Effector memory CD4-positive, alpha-beta T cell (primary cell): ENCODE data around the gene SH3RF3.

Source experiments
- DNase-seq, 3 donors: peaks; one replicate each; pipeline ENCODE4 v3.0.0-alpha.2; 2020
- H3K27ac ChIP-seq: 2 replicates; pipeline ENCODE4 v1.7.0; 2013; ENCODE audit warnings: mild to moderate bottlenecking, low read length, moderate library complexity; ENCODE audit not compliant: insufficient read depth, poor library complexity, severe bottlenecking
- H3K27me3 ChIP-seq: replicated peaks from 2 replicates; pipeline ENCODE4 v1.7.0; 2013; ENCODE audit warnings: mild to moderate bottlenecking, low read length; ENCODE audit not compliant: insufficient read depth, control insufficient read depth, poor library complexity, severe bottlenecking
- H3K36me3 ChIP-seq: 2 replicates; pipeline ENCODE4 v1.7.0; 2013; ENCODE audit warnings: mild to moderate bottlenecking, low read length, moderate library complexity; ENCODE audit not compliant: control insufficient read depth, insufficient read depth
- H3K4me1 ChIP-seq: 2 replicates; pipeline ENCODE4 v1.7.0; 2013; ENCODE audit warnings: low read length, mild to moderate bottlenecking; ENCODE audit not compliant: control insufficient read depth, insufficient read depth, poor library complexity, severe bottlenecking
- H3K4me3 ChIP-seq: 2 replicates; pipeline ENCODE4 v1.7.0; 2013; ENCODE audit warnings: low read length, low read depth, mild to moderate bottlenecking; ENCODE audit not compliant: insufficient read depth, poor library complexity, severe bottlenecking
- H3K9me3 ChIP-seq: 2 replicates; pipeline ENCODE4 v1.7.0; 2013; ENCODE audit warnings: mild to moderate bottlenecking, low read length, moderate library complexity; ENCODE audit not compliant: control insufficient read depth

The SH3RF3 gene

GRCh38 chr2:109311771-109312170, 182.8 kb downstream of the SH3RF3 start:
- DNase-seq, result no peak
- Histone ChIP-seq H3K4me1 (no peaks in the 10 kb centered on the region), H3K27ac (no peak overlapping the region), H3K9me3 (no peaks in the 10 kb centered on the region), H3K4me3 (no peak overlapping the region), H3K27me3 (no peaks in the 10 kb centered on the region), H3K36me3 (no peaks in the 10 kb centered on the region)

DNA sequence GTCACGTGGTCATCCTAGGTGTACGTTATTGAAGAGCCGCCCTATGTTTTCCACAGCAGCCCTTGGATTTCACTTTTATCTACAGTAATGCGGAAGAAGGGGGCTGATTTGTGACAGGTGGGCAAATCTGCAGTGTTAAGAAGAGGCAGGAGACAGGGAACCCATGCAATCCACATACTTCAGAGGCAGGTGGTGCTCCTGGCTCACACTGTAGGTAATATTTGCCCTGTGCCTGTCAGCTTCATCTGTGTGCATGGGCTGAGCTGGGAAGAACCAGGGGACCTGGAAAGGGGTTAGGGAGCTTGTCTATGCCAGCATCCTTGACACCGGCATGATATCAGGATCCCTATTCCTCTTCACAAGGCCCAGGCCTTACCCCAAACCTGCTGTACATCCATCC, 183.9 kb downstream of the SH3RF3 start:
- Histone ChIP-seq H3K27ac (no peak overlapping the region), H3K9me3 (no peaks in the 10 kb centered on the region), H3K27me3 (no peaks in the 10 kb centered on the region), H3K36me3 (no peaks in the 10 kb centered on the region), H3K4me1 (no peaks in the 10 kb centered on the region), H3K4me3 (no peak overlapping the region)
- DNase-seq, result no peak

GRCh38 chr2:109313343-109313742, 184.3 kb downstream of the SH3RF3 start:
- H3K27me3 ChIP-seq, result no peaks in the 10 kb centered on the region
- no peaks in the 10 kb centered on the region for H3K4me1 ChIP-seq
- no peak overlapping the region for H3K27ac ChIP-seq
- no peaks in the 10 kb centered on the region for H3K36me3 ChIP-seq
- DNase-seq, result no peak
- H3K4me3 ChIP-seq, result no peak overlapping the region
- H3K9me3 ChIP-seq, result no peaks in the 10 kb centered on the region

- Histone ChIP-seq H3K36me3 (no peaks in the 10 kb centered on the region), H3K4me3 (no peak overlapping the region), H3K9me3 (no peaks in the 10 kb centered on the region), H3K4me1 (no peaks in the 10 kb centered on the region), H3K27me3 (no peaks in the 10 kb centered on the region), H3K27ac (no peak overlapping the region)
- no peak for DNase-seq
Measured at GRCh38 chr2:109316091-109316490, 187.1 kb downstream of the SH3RF3 start.

DNA sequence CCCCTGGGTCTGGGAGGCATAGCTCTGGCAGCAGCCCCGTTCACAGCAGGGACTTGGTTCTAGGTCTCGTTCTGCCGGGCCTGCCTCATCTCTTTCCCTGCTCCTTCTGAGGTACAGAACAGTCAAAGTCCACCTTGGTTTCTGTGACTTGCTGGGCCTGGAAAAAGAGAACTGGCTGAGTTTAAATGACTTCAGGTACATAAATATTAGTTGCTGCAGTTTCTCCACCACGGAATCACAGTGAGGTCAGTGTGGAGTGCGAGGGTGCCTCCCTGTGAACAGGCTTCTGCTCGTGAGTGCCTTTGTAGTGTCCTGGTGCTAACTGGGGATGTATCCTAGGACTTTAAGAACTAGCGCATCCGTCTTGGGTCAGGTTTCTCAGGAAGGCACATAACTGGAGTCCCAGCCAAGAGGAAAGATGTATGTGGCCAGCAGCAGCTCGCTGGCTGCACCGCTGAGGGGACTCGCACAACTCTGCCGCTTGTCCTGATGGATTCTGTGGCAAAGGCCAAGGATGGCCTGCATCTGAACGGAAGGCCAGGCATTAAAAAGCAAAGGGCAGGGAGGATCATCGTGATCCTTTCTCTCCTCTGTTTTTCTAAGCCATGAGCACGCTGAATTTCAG, 188.6 kb downstream of the SH3RF3 start:
- Histone ChIP-seq H3K36me3 (no peaks in the 10 kb centered on the region), H3K9me3 (no peaks in the 10 kb centered on the region), H3K27me3 (no peaks in the 10 kb centered on the region), H3K4me3 (no peak overlapping the region), H3K4me1 (no peaks in the 10 kb centered on the region), H3K27ac (no peak overlapping the region)
- DNase-seq, result no peak

GRCh38 chr2:109318150-109318948, 189.3 kb downstream of the SH3RF3 start:
- Histone ChIP-seq H3K36me3 (no peaks in the 10 kb centered on the region), H3K4me1 (no peaks in the 10 kb centered on the region), H3K27ac (no peak overlapping the region), H3K4me3 (no peak overlapping the region), H3K27me3 (no peaks in the 10 kb centered on the region), H3K9me3 (no peaks in the 10 kb centered on the region)
- no peak for DNase-seq

- Histone ChIP-seq H3K4me1 (no peaks in the 10 kb centered on the region), H3K4me3 (no peak overlapping the region), H3K9me3 (no peaks in the 10 kb centered on the region), H3K27ac (no peak overlapping the region), H3K27me3 (no peaks in the 10 kb centered on the region), H3K36me3 (no peaks in the 10 kb centered on the region)
- DNase-seq, result no peak
Measured at GRCh38 chr2:109318949-109319342, 189.9 kb downstream of the SH3RF3 start.

GRCh38 chr2:109320195-109320922, 191.4 kb downstream of the SH3RF3 start:
- Histone ChIP-seq H3K9me3 (no peaks in the 10 kb centered on the region), H3K36me3 (no peaks in the 10 kb centered on the region), H3K4me1 (no peaks in the 10 kb centered on the region), H3K4me3 (no peak overlapping the region), H3K27ac (no peak overlapping the region), H3K27me3 (no peaks in the 10 kb centered on the region)
- no peak for DNase-seq

DNA sequence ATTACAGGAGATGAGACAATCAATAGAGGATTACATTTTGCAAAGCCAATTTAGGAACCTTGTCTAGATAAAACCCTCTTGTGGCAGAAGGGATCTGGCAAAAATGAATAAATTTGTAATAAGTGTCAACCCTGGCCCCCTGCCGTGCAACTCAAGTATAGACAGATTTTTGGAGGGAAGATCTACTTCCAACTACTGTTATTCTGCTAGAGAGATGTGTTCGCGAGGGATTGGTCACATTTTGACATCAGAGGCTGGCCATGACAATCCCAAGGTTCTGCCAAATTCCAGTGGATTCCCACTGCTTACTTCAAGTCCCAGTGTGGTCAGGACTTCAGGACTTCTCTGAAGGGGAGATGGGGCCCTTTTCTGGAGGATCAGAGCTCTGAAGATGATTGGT, 192.6 kb downstream of the SH3RF3 start:
- Histone ChIP-seq H3K9me3 (no peaks in the 10 kb centered on the region), H3K4me1 (no peaks in the 10 kb centered on the region), H3K27me3 (no peaks in the 10 kb centered on the region), H3K4me3 (no peak overlapping the region), H3K27ac (no peak overlapping the region), H3K36me3 (no peaks in the 10 kb centered on the region)
- DNase-seq, result no peak

GRCh38 chr2:109322111-109322510, 193.1 kb downstream of the SH3RF3 start:
- H3K27me3 ChIP-seq, result no peaks in the 10 kb centered on the region
- no peak overlapping the region for H3K27ac ChIP-seq
- no peaks in the 10 kb centered on the region for H3K9me3 ChIP-seq
- no peak overlapping the region for H3K4me3 ChIP-seq
- H3K36me3 ChIP-seq, result no peaks in the 10 kb centered on the region
- no peaks in the 10 kb centered on the region for H3K4me1 ChIP-seq
- DNase-seq, result no peak
